ENCODE results near the gene PGAP3. TPM values are rescaled to one million over a fixed set of nuclear protein-coding genes. Genes with fewer than 3 reads are reported as not detected.
A peak's percentile ranks its signal among the peaks of the same experiment; 100 is the strongest.

Gene PGAP3
- total and polyA plus RNA-seq, 4 donors, result 15.9 to 39.7 (median 26.4) TPM

DNA sequence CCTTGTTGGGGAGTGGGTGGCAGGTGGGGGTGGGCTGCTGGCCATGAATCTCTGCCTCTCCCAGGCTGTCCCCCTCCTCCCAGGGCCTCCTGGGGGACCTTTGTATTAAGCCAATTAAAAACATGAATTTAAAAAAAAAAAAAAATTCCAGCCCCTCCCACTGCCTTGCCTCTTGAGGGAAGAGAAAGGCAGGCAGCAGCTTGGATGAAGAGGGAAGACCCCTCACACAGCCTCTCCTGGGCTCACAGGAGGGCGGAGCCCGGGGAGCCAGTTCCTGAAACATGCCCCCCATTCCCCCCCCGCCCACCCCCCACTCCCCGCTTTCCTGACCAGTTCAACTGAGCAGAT is 24.5 kb downstream of the PGAP3 start:
- Histone ChIP-seq H3K9ac (ENCODE audit: insufficient read depth in 1 of 2, low read length in 2 of 2) (no peak overlapping the region), H3K4me1 (ENCODE audit: control insufficient read depth in 5 of 5, insufficient read depth in 5 of 5, low read length in 5 of 5) (peaks cover 0 to 58% (median 8%) of the 10 kb centered on the region in 5 donors), H3K27me3 (ENCODE audit: control insufficient read depth in 3 of 3, insufficient read depth in 3 of 3, low read length in 2 of 3) (peaks cover 0 to 4% (median 0%) of the 10 kb centered on the region in 3 donors), H3K9me3 (ENCODE audit: control insufficient read depth in 4 of 4, insufficient read depth in 3 of 4, low read length in 3 of 4) (no peaks in the 10 kb centered on the region), H3K4me3 (no peak overlapping the region), H3K36me3 (ENCODE audit: control insufficient read depth in 4 of 4, insufficient read depth in 4 of 4, low read length in 4 of 4) (peaks cover 0 to 41% (median 7%) of the 10 kb centered on the region in 4 donors), H3K27ac (ENCODE audit: low read depth in 1 of 2, low read length in 1 of 2) (peak overlapping the region; percentile 65 to 91)
- no peak for DNase-seq
- TF ChIP-seq, protein P1, sequence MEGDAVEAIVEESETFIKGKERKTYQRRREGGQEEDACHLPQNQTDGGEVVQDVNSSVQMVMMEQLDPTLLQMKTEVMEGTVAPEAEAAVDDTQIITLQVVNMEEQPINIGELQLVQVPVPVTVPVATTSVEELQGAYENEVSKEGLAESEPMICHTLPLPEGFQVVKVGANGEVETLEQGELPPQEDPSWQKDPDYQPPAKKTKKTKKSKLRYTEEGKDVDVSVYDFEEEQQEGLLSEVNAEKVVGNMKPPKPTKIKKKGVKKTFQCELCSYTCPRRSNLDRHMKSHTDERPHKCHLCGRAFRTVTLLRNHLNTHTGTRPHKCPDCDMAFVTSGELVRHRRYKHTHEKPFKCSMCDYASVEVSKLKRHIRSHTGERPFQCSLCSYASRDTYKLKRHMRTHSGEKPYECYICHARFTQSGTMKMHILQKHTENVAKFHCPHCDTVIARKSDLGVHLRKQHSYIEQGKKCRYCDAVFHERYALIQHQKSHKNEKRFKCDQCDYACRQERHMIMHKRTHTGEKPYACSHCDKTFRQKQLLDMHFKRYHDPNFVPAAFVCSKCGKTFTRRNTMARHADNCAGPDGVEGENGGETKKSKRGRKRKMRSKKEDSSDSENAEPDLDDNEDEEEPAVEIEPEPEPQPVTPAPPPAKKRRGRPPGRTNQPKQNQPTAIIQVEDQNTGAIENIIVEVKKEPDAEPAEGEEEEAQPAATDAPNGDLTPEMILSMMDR (IDR thresholded peaks at IDR 0.05; ENCODE audit: control extremely low read depth, extremely low read depth), result no peak
- 55 to 59% methylated on average over 4 of the region's 4 CpGs for WGBS, 2 donors
- ATAC-seq (ENCODE audit: insufficient read depth, low FRiP score), result no peak

DNA sequence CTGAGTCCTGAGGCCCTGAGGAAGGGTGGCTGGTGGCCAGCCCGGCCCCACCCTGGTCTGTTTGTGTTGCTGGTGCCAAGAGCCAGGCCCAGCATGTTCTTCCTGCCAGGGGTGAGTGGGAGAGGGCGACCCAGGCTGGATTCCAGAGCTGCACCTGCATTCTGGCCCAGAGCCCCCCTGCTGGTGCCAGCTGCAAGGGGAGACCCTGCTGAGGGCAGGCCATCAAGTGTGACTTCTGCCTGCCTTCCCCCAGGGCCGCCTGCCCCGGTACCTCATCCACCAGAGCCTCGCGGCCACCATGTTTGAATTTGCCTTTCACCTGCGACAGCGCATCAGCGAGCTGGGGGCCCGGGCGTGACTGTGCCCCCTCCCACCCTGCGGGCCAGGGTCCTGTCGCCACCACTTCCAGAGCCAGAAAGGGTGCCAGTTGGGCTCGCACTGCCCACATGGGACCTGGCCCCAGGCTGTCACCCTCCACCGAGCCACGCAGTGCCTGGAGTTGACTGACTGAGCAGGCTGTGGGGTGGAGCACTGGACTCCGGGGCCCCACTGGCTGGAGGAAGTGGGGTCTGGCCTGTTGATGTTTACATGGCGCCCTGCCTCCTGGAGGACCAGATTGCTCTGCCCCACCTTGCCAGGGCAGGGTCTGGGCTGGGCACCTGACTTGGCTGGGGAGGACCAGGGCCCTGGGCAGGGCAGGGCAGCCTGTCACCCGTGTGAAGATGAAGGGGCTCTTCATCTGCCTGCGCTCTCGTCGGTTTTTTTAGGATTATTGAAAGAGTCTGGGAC is 25.1 kb downstream of the PGAP3 start:
- Histone ChIP-seq H3K27ac (ENCODE audit: low read depth in 1 of 2, low read length in 1 of 2) (peak overlapping the region; percentile 10 to 65), H3K9ac (ENCODE audit: insufficient read depth in 1 of 2, low read length in 2 of 2) (no peak overlapping the region), H3K27me3 (ENCODE audit: control insufficient read depth in 3 of 3, insufficient read depth in 3 of 3, low read length in 2 of 3) (peaks cover 0 to 2% (median 0%) of the 10 kb centered on the region in 3 donors), H3K4me3 (no peak overlapping the region), H3K36me3 (ENCODE audit: control insufficient read depth in 4 of 4, insufficient read depth in 4 of 4, low read length in 4 of 4) (peaks cover 0 to 45% (median 7%) of the 10 kb centered on the region in 4 donors), H3K9me3 (ENCODE audit: control insufficient read depth in 4 of 4, insufficient read depth in 3 of 4, low read length in 3 of 4) (no peaks in the 10 kb centered on the region), H3K4me1 (ENCODE audit: control insufficient read depth in 5 of 5, insufficient read depth in 5 of 5, low read length in 5 of 5) (peaks cover 0 to 58% (median 8%) of the 10 kb centered on the region in 5 donors)
- 71 to 83% methylated on average over 22 of the region's 22 CpGs for WGBS, 2 donors
- TF ChIP-seq, protein P1 (IDR thresholded peaks at IDR 0.05; ENCODE audit: control extremely low read depth, extremely low read depth), result no peak
- no peak for ATAC-seq (ENCODE audit: insufficient read depth, low FRiP score)
- DNase-seq, result no peak

DNA sequence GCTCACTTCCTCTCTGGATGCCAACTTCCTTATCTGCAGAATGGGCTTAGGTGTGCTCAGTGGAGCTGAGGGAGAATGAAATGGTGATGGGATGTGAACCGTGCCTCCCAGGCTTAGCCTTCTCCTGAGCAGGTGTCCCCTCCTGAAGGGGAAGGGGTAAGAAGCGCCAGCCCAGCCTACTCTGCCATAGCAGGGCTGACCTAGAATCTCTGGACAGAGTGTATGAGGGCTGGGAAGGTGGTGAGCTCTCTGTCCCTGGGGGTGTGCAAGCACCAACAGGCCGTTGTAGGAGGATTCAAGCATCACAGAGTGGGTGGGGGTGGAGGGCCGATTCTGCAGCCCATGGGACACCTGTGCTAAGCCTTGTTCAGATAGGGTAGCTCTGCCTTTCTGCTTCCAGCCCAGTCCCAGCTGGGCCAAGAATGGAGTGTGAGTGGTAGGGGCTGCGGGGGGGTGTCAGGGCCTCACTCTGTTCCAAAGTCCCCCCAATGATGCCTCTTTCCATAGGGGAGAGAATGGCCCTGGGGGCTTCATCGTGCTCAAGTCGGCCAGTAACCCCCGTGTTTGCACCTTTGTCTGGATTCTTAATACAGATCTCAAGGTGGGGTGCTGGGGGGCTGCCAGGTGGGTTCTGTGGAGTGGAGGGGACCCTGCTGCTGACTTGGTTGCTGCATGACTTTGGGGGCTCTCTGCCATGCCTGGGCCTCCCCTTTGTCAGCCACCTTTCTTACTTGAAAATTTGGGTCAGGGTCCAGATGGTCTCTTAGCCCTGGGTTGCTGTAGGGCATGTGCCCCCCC is 25.9 kb downstream of the PGAP3 start:
- Histone ChIP-seq H3K36me3 (ENCODE audit: control insufficient read depth in 4 of 4, insufficient read depth in 4 of 4, low read length in 4 of 4) (peaks cover 0 to 47% (median 7%) of the 10 kb centered on the region in 4 donors), H3K27ac (ENCODE audit: low read depth in 1 of 2, low read length in 1 of 2) (peak overlapping the region in 1 of 2 donors; percentile 82), H3K4me1 (ENCODE audit: control insufficient read depth in 5 of 5, insufficient read depth in 5 of 5, low read length in 5 of 5) (peaks cover 0 to 57% (median 8%) of the 10 kb centered on the region in 5 donors), H3K9me3 (ENCODE audit: control insufficient read depth in 4 of 4, insufficient read depth in 3 of 4, low read length in 3 of 4) (no peaks in the 10 kb centered on the region), H3K4me3 (no peak overlapping the region), H3K9ac (ENCODE audit: insufficient read depth in 1 of 2, low read length in 2 of 2) (no peak overlapping the region), H3K27me3 (ENCODE audit: control insufficient read depth in 3 of 3, insufficient read depth in 3 of 3, low read length in 2 of 3) (no peaks in the 10 kb centered on the region)
- TF ChIP-seq, protein P1 (IDR thresholded peaks at IDR 0.05; ENCODE audit: control extremely low read depth, extremely low read depth), result no peak
- 81 to 88% methylated on average over 8 of the region's 8 CpGs for WGBS, 2 donors
- no peak for DNase-seq
- ATAC-seq (ENCODE audit: insufficient read depth, low FRiP score), result no peak
